Heart left ventricle (tissue), 16 donors: ENCODE measurements around the gene ITGB8. TPM values are rescaled to one million over a fixed set of nuclear protein-coding genes. Genes with fewer than 3 reads are reported as not detected.

ENCODE experiments used
- ATAC-seq, 4 donors: fragments of 200-7000 bp; cut with Tn5 transposase; one replicate each; pipeline ENCODE4 v1.9.1; 2020 to 2022; ENCODE audit warnings: moderate library complexity in 4 of 4, mild to moderate bottlenecking in 3 of 4, moderate number of reproducible peaks in 1 of 4
- DNase-seq, 5 donors: peaks; one replicate each; pipeline ENCODE4 v3.0.0-alpha.2; 2020
- H3K27ac ChIP-seq, 12 donors: fragments of 200-600 bp; sonication (generic) in 4 of 12; one replicate each; pipeline versions ENCODE4 v1.5.0 to v1.8.0; 2016 to 2022; ENCODE audit warnings: mild to moderate bottlenecking in 2 of 12
- H3K27me3 ChIP-seq, 9 donors: fragments of 200-600 bp; sonication (generic) in 2 of 9; one replicate each; pipeline versions ENCODE4 v1.5.1 to v1.8.0; 2016 to 2022; ENCODE audit warnings: mild to moderate bottlenecking in 3 of 9
- H3K36me3 ChIP-seq, 9 donors: fragments of 200-600 bp; sonication (generic) in 2 of 9; one replicate each; pipeline versions ENCODE4 v1.5.0 to v1.8.0; 2018 to 2022; ENCODE audit warnings: mild to moderate bottlenecking in 2 of 9
- H3K4me1 ChIP-seq, 12 donors: fragments of 200-600 bp; sonication (generic) in 4 of 12; one replicate each; pipeline versions ENCODE4 v1.5.0 to v1.8.0; 2016 to 2022; ENCODE audit warnings: mild to moderate bottlenecking in 3 of 12
- H3K4me3 ChIP-seq, 12 donors: fragments of 200-600 bp; sonication (generic) in 4 of 12; one replicate each; pipeline versions ENCODE4 v1.5.0 to v1.8.0; 2017 to 2022; ENCODE audit warnings: mild to moderate bottlenecking in 9 of 12, moderate library complexity in 4 of 12
- H3K9me3 ChIP-seq, 12 donors: fragments of 200-600 bp; sonication (generic) in 4 of 12; one replicate each; pipeline versions ENCODE4 v1.5.0 to v1.8.0; 2016 to 2022; ENCODE audit warnings: mild to moderate bottlenecking in 1 of 12
- CTCF ChIP-seq, 12 donors: fragments of 200-600 bp; sonication (generic) in 4 of 12; IDR thresholded peaks; one replicate each; pipeline versions ENCODE4 v1.5.0 to v1.8.0; 2018 to 2022; ENCODE audit warnings: antibody characterized with exemption in 12 of 12, mild to moderate bottlenecking in 5 of 12
- POLR2A ChIP-seq, 2 donors: fragments of 450-650 bp; IDR thresholded peaks; one replicate each; pipeline ENCODE4 v1.6.1; 2017; ENCODE audit warnings: antibody characterized with exemption in 2 of 2, mild to moderate bottlenecking in 2 of 2, moderate library complexity in 2 of 2
- WGBS, 4 donors: extraction: QIAGEN DNeasy Blood & Tissue Kit in 2 of 4; methylation state at CpG; one replicate each; pipeline versions ENCODE4 v1.1.5 to v1.1.7; 2013 to 2018; 5-methylcytosine and 5-hydroxymethylcytosine counted together
- intact Hi-C, 10 donors: fragments of 100-400 bp; cut with DNase I; formaldehyde crosslinking; loops; one replicate each; pipeline versions ENCODE4 v1.11.1 to v1.14.2; 2022
- polyA plus RNA-seq, 2 donors: library from polyadenylated mRNA; stranded (reverse); fragments of 200-250 nt; gene quantifications; one replicate each; pipeline ENCODE4 v1.2.3, GENCODE V29; 2013
- total RNA-seq, 9 donors: library from RNA; depleted of rRNA in 2 of 9; stranded (reverse); fragments of >200 nt in 2 of 9; fragmentation: NEBNext Ultra II Directional in 3 of 9; extraction: Animal tissue kit (Norgen Biotek cat#: 25700) in 3 of 9; gene quantifications; one replicate each; pipeline versions ENCODE4 v1.1.0 to v1.2.4, GENCODE V29; 2016 to 2023
- donor health status: ischemic (EF 13 %, LVEDD 7.1; RV severe dilation, severe dysfunction).
- donor health status: healthy with polysubstance abuse.
- donor health status: DM: no; HTN: yes; CAD: no.
- donor health status: DM: no; HTN: no; CAD: no.
- donor health status: ischemic (EF 25% LVEDD 6.9; RV normal size, moderate dysfunction).
- donor health status: ischemic (EF 25% LVEDD 5.7; RV mildly dilated, moderate dysfunction).
- donor health status: healthy.
- donor health status: DM: yes; HTN: yes; CAD: no.
- donor health status: ischemic (EF 35%, LVEDD 5.7; RV mildly dilated, moderate dysfunction).
- donor health status: nonischemic (EF 11% LVEDD 7.7; RV severe dilation, severe dysfunction).
- donor health status: DM: yes; HTN: yes; CAD: no.
- donor health status: PGD.
- donor health status: ischemic (EF 29% LVEDD 5.4; RV normal size, mild dysfunction).
- donor health status: nonischemic (EF 23%, LVEDD 6.1; RV moderate dilation, normal function).

The ITGB8 gene
- total and polyA plus RNA-seq, 11 donors, result 0.61 to 16.0 (median 2.1) TPM

GRCh38 chr7:20348125-20348807, 17.6 kb downstream of the ITGB8 start:
- Histone ChIP-seq H3K4me1 (peaks cover 0 to 22% (median 4%) of the 10 kb centered on the region in 12 donors), H3K4me3 (no peak overlapping the region), H3K27ac (no peak overlapping the region), H3K36me3 (no peaks in the 10 kb centered on the region), H3K27me3 (no peaks in the 10 kb centered on the region), H3K9me3 (no peaks in the 10 kb centered on the region)
- intact Hi-C loops, result no loop called here
- TF ChIP-seq POLR2A (IDR thresholded peaks at IDR 0.05), result no peak
- no peak for TF ChIP-seq CTCF (IDR thresholded peaks at IDR 0.05)
- DNase-seq (no peak), ATAC-seq (no peak)
- WGBS, 4 donors, result 58 to 71% (median 62%) methylated on average over 2 of the region's 2 CpGs

GRCh38 chr7:20350518-20350951, 19.8 kb downstream of the ITGB8 start:
- TF ChIP-seq CTCF (IDR thresholded peaks at IDR 0.05), result no peak
- TF ChIP-seq POLR2A (IDR thresholded peaks at IDR 0.05), result no peak
- Histone ChIP-seq H3K27me3 (no peaks in the 10 kb centered on the region), H3K27ac (peak overlapping the region in 2 of 12 donors; percentile 7 to 72), H3K9me3 (no peaks in the 10 kb centered on the region), H3K36me3 (no peaks in the 10 kb centered on the region), H3K4me1 (peaks cover 0 to 22% (median 4%) of the 10 kb centered on the region in 12 donors), H3K4me3 (no peak overlapping the region)
- DNase-seq (peak in 1 of 5 donors; percentile 24), ATAC-seq (peak in 2 of 4 donors; percentile 43 to 69)
- intact Hi-C loops, result no loop called here
- whole genome bisulfite sequencing, 4 donors, result 23 to 45% (median 27%) methylated on average over 4 of the region's 4 CpGs

GRCh38 chr7:20350996-20351692, 20.4 kb downstream of the ITGB8 start:
- 91 to 98% (median 94%) methylated on average over 1 of the region's 1 CpG for whole genome bisulfite sequencing, 4 donors
- no peaks in the 10 kb centered on the region for H3K36me3 ChIP-seq
- peak overlapping the region in 2 of 12 donors; percentile 7 to 72 for H3K27ac ChIP-seq
- no peaks in the 10 kb centered on the region for H3K27me3 ChIP-seq
- intact Hi-C loops, result no loop called here
- ATAC-seq (no peak), DNase-seq (no peak)
- H3K9me3 ChIP-seq, result no peaks in the 10 kb centered on the region
- TF ChIP-seq POLR2A (IDR thresholded peaks at IDR 0.05) (no peak), CTCF (IDR thresholded peaks at IDR 0.05) (no peak)
- H3K4me3 ChIP-seq, result no peak overlapping the region
- H3K4me1 ChIP-seq, result peaks cover 0 to 22% (median 4%) of the 10 kb centered on the region in 12 donors

- TF ChIP-seq CTCF (IDR thresholded peaks at IDR 0.05) (no peak), POLR2A (IDR thresholded peaks at IDR 0.05) (no peak)
- no peaks in the 10 kb centered on the region for H3K27me3 ChIP-seq
- no peaks in the 10 kb centered on the region for H3K9me3 ChIP-seq
- no peak for DNase-seq
- peak in 1 of 4 donors; percentile 37 for ATAC-seq
- peaks cover 0 to 22% (median 4%) of the 10 kb centered on the region in 12 donors for H3K4me1 ChIP-seq
- H3K27ac ChIP-seq, result no peak overlapping the region
- 39 to 62% (median 56%) methylated on average over 1 of the region's 1 CpG for WGBS, 4 donors
- no peaks in the 10 kb centered on the region for H3K36me3 ChIP-seq
- no peak overlapping the region for H3K4me3 ChIP-seq
- intact Hi-C loops, result no loop called here
These were observed 21.2 kb downstream of the ITGB8 start for GRCh38 chr7:20351901-20352300.
